GM23338 (cell line): Measurements from ENCODE around the gene KIAA0232. TPM values are rescaled to one million over a fixed set of nuclear protein-coding genes. Genes with fewer than 3 reads are reported as not detected.

Experiments used
- ATAC-seq: fragments of 200-7000 bp; cut with Tn5 transposase; 3 replicates; pipeline ENCODE4 v1.9.1; 2020
- DNase-seq: peaks from one replicate; pipeline ENCODE4 v3.0.0-alpha.2; 2015; ENCODE audit warnings: low spot score
- H2AFZ ChIP-seq: fragments of 200-600 bp; sonication (generic); 2 replicates; pipeline ENCODE4 v1.8.0; 2016; ENCODE audit warnings: antibody characterized with exemption, mild to moderate bottlenecking, moderate library complexity
- H3F3A ChIP-seq: fragments of 200-600 bp; sonication (generic); replicated peaks from 2 replicates; pipeline ENCODE4 v1.8.0; 2017; ENCODE audit warnings: antibody characterized with exemption, mixed run types, low read depth
- H3K27ac ChIP-seq: fragments of 200-600 bp; sonication (generic); 2 replicates; pipeline ENCODE4 v1.6.1; 2016; ENCODE audit warnings: low read depth
- H3K27me3 ChIP-seq: fragments of 200-600 bp; sonication (generic); 2 replicates; pipeline ENCODE4 v1.8.0; 2016; ENCODE audit warnings: mild to moderate bottlenecking, mixed run types, moderate library complexity; ENCODE audit not compliant: insufficient read depth
- H3K36me3 ChIP-seq: fragments of 200-600 bp; sonication (generic); 2 replicates; pipeline ENCODE4 v1.8.0; 2016; ENCODE audit warnings: mild to moderate bottlenecking; ENCODE audit not compliant: insufficient read depth
- H3K4me1 ChIP-seq: fragments of 200-600 bp; sonication (generic); 2 replicates; pipeline ENCODE4 v1.8.0; 2016; ENCODE audit warnings: mild to moderate bottlenecking, moderate library complexity; ENCODE audit not compliant: insufficient read depth
- H3K4me2 ChIP-seq: fragments of 200-600 bp; sonication (generic); 2 replicates; pipeline ENCODE4 v1.7.1; 2017; ENCODE audit warnings: mixed run types
- H3K4me3 ChIP-seq: fragments of 200-600 bp; sonication (generic); 2 replicates; pipeline ENCODE4 v1.6.1; 2016; ENCODE audit warnings: mixed run types
- H3K79me2 ChIP-seq: fragments of 200-600 bp; sonication (generic); replicated peaks from 2 replicates; pipeline ENCODE4 v1.8.0; 2017; ENCODE audit warnings: mild to moderate bottlenecking; ENCODE audit not compliant: insufficient read depth
- H3K9me2 ChIP-seq: fragments of 200-600 bp; sonication (generic); 2 replicates; pipeline ENCODE4 v1.8.0; 2017; ENCODE audit not compliant: insufficient read depth
- H4K20me1 ChIP-seq: fragments of 200-600 bp; sonication (generic); replicated peaks from 2 replicates; pipeline ENCODE4 v1.8.0; 2017; ENCODE audit warnings: mild to moderate bottlenecking; ENCODE audit not compliant: insufficient read depth
- H3K27ac Mint-ChIP-seq: 2 replicates; pipeline ENCODE4 v1.8.0; 2020; ENCODE audit warnings: inconsistent platforms, mild to moderate bottlenecking, moderate library complexity, mixed read lengths
- H3K27me3 Mint-ChIP-seq: 3 replicates; pipeline ENCODE4 v1.8.0; 2022; ENCODE audit warnings: low read depth, mild to moderate bottlenecking, moderate library complexity, mixed read lengths, inconsistent platforms; ENCODE audit not compliant: insufficient read depth, poor library complexity
- H3K36me3 Mint-ChIP-seq: 3 replicates; pipeline ENCODE4 v1.8.0; 2021; ENCODE audit warnings: low read depth, mild to moderate bottlenecking, inconsistent platforms, moderate library complexity, mixed read lengths
- H3K4me1 Mint-ChIP-seq: 3 replicates; pipeline ENCODE4 v1.8.0; 2020; ENCODE audit warnings: mild to moderate bottlenecking, inconsistent platforms, mixed read lengths
- H3K4me3 Mint-ChIP-seq: 3 replicates; pipeline ENCODE4 v1.8.0; 2021; ENCODE audit warnings: moderate library complexity, mild to moderate bottlenecking, inconsistent platforms, mixed read lengths
- H3K9me3 Mint-ChIP-seq: 3 replicates; pipeline ENCODE4 v1.8.0; 2020; ENCODE audit warnings: moderate library complexity, mild to moderate bottlenecking, inconsistent platforms, mixed read lengths
- ZNF331 ChIP-seq: fragments of 250-450 bp; sonication (Bioruptor Pico); IDR thresholded peaks from 2 replicates; pipeline ENCODE4 v1.5.0; 2020; ENCODE audit warnings: low read depth, mild to moderate bottlenecking, moderate library complexity
- polyA plus RNA-seq: library from polyadenylated mRNA; unstranded; fragments of >200 nt; fragmentation: Nextera tagmentation; extraction: Ambion mirVana; gene quantifications from 2 replicates; pipeline ENCODE4 v1.2.1, GENCODE V29; 2016
- total RNA-seq: library from RNA; depleted of rRNA; stranded (reverse); fragments of >200 nt; shearing (Covaris generic); gene quantifications from 2 replicates; pipeline ENCODE4 v1.2.3, GENCODE V29; 2014
- TF ChIP-seq, protein P1 (sequence below): IDR thresholded peaks from 2 replicates; pipeline ENCODE4 v1.6.1; 2016; ENCODE audit warnings: antibody characterized with exemption
- TF ChIP-seq, protein P2 (sequence below): fragments of 250-450 bp; sonication (Bioruptor Pico); IDR thresholded peaks from 2 replicates; pipeline ENCODE4 v1.5.0; 2020; ENCODE audit warnings: mild to moderate bottlenecking, moderate library complexity

Gene KIAA0232
- total and polyA plus RNA-seq, 2 experiments from 2014 or later = 14.3 to 34.9 TPM

DNA sequence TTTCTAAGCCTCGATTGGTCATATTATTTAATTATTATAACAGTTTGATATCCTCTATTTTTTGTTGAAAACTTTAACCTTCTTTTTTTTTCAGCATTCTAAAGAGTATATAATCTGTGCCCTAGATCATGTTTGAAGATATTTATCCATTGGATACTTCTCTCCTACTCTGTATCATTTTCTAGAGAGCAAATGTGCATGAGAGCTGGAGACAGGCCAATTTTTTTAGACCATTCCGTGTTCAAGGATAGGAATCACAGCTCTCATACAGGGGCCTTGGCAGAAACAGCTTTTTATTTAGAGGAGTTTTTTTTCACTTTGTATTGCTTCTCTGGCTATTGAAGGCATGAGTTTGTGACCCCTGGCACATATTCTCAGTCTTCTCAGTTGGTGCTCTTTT is 69.4 kb downstream of the KIAA0232 start (continued):
- TF ChIP-seq, protein P1, sequence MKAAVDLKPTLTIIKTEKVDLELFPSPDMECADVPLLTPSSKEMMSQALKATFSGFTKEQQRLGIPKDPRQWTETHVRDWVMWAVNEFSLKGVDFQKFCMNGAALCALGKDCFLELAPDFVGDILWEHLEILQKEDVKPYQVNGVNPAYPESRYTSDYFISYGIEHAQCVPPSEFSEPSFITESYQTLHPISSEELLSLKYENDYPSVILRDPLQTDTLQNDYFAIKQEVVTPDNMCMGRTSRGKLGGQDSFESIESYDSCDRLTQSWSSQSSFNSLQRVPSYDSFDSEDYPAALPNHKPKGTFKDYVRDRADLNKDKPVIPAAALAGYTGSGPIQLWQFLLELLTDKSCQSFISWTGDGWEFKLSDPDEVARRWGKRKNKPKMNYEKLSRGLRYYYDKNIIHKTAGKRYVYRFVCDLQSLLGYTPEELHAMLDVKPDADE = no peak

DNA sequence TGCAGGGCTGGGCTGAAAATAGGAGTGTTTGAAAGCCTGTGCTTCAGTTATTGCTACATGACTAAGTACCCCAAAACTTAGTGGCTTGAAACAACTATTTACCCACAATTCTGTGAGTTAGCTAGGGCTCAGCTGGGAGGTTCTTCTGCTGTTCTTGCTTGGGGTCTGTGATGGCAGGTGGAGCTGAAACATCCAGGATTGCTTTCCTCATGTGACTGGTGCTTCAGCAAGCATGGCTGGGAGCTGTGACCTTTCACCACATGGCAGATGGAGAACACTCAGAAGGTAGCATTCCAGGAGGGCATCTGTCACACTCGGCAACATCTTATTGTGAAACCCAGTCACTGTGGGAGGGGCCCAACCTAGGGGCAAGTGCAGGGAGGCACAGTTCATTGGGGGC is 70.1 kb downstream of the KIAA0232 start:
- H3F3A ChIP-seq = no peaks in the 10 kb centered on the region
- H2AFZ ChIP-seq = no peak overlapping the region
- no peak overlapping the region for H3K27ac ChIP-seq
- H3K4me2 ChIP-seq = no peak overlapping the region
- peaks cover 4% of the 10 kb centered on the region for H3K27me3 Mint-ChIP-seq
- H3K4me1 Mint-ChIP-seq = peaks cover 38% of the 10 kb centered on the region
- peaks cover 48% of the 10 kb centered on the region for H3K36me3 Mint-ChIP-seq
- H3K4me1 ChIP-seq = peaks cover 30% of the 10 kb centered on the region
- H3K36me3 ChIP-seq = no peaks in the 10 kb centered on the region
- no peaks in the 10 kb centered on the region for H3K27me3 ChIP-seq
- no peak for ATAC-seq
- H3K9me2 ChIP-seq = no peaks in the 10 kb centered on the region
- DNase-seq = no peak
- no peak overlapping the region for H3K4me3 Mint-ChIP-seq
- peaks cover 12% of the 10 kb centered on the region; the same call in 1 of the 3 replicates for H3K9me3 Mint-ChIP-seq
- no peak overlapping the region for H3K4me3 ChIP-seq
- peaks cover 10% of the 10 kb centered on the region for H4K20me1 ChIP-seq
- H3K27ac Mint-ChIP-seq = no peak overlapping the region
- H3K79me2 ChIP-seq = peaks cover 29% of the 10 kb centered on the region
- TF ChIP-seq ZNF331 (CRISPR knock-in tag) = peak; percentile 94
- TF ChIP-seq, protein P2, sequence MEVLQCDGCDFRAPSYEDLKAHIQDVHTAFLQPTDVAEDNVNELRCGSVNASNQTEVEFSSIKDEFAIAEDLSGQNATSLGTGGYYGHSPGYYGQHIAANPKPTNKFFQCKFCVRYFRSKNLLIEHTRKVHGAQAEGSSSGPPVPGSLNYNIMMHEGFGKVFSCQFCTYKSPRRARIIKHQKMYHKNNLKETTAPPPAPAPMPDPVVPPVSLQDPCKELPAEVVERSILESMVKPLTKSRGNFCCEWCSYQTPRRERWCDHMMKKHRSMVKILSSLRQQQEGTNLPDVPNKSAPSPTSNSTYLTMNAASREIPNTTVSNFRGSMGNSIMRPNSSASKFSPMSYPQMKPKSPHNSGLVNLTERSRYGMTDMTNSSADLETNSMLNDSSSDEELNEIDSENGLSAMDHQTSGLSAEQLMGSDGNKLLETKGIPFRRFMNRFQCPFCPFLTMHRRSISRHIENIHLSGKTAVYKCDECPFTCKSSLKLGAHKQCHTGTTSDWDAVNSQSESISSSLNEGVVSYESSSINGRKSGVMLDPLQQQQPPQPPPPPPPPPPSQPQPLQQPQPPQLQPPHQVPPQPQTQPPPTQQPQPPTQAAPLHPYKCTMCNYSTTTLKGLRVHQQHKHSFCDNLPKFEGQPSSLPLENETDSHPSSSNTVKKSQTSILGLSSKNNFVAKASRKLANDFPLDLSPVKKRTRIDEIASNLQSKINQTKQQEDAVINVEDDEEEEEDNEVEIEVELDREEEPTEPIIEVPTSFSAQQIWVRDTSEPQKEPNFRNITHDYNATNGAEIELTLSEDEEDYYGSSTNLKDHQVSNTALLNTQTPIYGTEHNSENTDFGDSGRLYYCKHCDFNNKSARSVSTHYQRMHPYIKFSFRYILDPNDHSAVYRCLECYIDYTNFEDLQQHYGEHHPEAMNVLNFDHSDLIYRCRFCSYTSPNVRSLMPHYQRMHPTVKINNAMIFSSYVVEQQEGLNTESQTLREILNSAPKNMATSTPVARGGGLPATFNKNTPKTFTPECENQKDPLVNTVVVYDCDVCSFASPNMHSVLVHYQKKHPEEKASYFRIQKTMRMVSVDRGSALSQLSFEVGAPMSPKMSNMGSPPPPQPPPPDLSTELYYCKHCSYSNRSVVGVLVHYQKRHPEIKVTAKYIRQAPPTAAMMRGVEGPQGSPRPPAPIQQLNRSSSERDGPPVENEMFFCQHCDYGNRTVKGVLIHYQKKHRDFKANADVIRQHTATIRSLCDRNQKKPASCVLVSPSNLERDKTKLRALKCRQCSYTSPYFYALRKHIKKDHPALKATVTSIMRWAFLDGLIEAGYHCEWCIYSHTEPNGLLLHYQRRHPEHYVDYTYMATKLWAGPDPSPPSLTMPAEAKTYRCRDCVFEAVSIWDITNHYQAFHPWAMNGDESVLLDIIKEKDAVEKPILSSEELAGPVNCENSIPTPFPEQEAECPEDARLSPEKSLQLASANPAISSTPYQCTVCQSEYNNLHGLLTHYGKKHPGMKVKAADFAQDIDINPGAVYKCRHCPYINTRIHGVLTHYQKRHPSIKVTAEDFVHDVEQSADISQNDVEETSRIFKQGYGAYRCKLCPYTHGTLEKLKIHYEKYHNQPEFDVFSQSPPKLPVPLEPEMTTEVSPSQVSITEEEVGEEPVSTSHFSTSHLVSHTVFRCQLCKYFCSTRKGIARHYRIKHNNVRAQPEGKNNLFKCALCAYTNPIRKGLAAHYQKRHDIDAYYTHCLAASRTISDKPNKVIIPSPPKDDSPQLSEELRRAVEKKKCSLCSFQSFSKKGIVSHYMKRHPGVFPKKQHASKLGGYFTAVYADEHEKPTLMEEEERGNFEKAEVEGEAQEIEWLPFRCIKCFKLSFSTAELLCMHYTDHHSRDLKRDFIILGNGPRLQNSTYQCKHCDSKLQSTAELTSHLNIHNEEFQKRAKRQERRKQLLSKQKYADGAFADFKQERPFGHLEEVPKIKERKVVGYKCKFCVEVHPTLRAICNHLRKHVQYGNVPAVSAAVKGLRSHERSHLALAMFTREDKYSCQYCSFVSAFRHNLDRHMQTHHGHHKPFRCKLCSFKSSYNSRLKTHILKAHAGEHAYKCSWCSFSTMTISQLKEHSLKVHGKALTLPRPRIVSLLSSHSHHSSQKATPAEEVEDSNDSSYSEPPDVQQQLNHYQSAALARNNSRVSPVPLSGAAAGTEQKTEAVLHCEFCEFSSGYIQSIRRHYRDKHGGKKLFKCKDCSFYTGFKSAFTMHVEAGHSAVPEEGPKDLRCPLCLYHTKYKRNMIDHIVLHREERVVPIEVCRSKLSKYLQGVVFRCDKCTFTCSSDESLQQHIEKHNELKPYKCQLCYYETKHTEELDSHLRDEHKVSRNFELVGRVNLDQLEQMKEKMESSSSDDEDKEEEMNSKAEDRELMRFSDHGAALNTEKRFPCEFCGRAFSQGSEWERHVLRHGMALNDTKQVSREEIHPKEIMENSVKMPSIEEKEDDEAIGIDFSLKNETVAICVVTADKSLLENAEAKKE (CRISPR knock-in tag) = no peak
